HG03354 (cell line): ENCODE data around the gene RHEB.

Experiments used
- ATAC-seq: cut with Tn5 transposase; IDR thresholded peaks from one replicate; pipeline ENCODE4 v1.9.1; 2021; ENCODE audit warnings: mild to moderate bottlenecking; ENCODE audit not compliant: unreplicated experiment, poor library complexity, severe bottlenecking

Gene RHEB

DNA sequence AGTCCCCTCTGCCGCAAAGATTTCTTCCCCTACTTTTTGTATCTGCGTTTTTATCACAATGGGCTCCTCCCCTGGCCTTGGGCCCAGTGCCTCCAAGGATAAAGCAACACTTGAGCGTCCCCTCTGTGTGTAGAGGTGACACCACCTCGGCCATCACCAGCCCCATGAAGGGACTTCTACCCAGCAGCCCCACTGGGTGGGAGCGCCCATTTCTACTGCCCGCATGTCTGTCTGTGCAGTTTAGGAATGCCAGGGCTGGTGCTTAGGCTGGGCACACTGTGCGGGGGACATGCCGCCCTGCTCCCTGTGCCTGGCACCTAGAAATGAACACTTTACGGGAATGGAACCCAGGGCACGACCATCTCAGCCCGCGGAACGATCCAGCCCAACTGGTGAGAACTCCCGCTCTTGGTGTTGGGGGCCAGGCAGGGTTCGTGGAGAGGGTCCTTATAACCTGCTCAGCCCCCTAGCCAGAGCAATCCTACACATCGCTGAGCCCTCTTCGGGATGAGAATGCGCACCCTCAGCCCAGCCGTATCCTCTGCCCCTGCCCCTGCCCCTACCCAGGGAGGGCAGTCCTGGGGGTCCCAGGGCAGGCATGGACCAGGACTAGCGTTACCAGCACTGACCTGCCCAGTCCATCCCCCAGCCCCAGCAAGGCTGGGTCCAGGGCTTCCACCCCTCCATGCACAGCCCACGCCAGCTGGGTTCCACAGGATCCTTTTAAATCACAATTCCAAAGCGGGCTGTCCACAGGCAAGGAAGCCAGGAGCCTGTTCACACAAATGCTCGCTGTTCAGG, 92.6 kb downstream of the RHEB start:
- no peak for ATAC-seq

DNA sequence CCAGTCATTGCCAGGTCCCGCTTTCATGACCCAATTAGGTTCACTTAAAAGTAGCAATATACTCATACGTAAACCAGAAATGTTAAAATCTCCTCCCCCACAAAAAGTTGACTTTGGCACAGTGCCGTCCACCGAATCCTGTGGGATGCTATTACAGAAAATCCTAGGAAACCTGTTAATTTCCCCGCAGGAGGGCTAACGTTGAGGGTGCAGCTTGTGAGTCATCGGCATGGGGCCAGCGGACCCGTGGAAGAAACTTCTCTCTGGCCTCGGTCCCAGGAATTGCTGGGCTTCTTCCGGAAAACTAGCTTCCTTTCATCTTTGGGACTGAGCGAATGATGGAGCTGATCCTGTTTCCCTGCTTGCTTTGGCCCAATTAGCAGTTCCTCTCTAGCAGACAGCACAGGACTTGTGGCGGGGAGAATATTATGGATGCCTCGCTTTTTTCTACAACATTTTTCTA, 93.2 kb downstream of the RHEB start:
- no peak for ATAC-seq

DNA sequence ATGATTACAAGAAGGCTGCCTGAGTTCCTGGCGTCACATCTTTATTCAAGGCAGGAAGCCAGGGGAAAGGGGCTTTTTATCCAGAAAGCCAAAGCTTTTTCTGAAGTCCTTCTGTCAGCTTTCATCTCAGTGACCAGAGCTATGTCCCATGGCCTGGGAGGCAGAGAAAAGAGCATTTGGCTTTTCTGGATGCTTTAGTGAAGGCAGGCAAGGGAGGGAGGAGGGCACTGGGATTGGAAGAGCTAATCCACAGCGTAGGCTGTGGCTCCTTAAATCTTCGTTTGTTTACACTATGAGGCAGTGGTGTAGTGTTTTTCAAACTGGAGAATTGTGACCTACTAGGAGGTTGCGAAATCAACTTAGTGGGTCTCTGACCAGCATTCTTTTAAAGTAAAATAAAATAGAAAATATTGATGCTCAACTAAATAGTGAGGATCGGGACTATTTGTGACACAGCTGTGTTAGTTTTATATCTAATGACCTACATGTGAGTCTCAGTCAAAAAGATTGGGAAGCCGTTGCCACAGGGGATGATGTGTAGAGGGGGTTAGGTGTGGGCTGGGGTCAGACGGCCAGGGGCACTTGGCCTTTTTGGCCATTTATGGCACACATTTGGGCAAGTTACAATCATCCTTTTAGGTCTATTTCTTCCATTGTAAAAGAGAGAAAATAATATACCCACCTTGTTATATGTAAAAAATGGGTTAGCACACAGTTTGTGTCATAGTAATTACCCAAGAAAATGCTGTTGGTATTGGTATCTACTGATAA, 93.8 kb downstream of the RHEB start:
- no peak for ATAC-seq

DNA sequence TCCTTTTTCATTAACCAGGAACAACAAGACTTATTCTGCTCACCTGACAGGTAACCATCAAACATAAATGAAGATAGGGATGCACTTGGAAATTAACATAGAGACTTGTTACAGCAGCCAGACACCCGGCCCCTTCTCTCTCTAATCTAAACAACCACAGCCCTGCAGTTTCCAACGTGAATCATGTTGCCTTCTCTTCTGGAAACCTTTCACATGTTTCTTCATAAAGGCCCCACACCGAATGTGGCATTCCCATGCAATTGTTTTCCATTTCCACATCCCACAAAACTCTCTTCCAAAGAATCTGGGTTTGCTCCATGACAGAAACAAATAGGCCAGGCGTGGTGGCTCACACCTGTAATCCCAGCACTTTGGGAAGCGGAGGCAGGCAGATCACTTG, 94.9 kb downstream of the RHEB start:
- ATAC-seq, result no peak

DNA sequence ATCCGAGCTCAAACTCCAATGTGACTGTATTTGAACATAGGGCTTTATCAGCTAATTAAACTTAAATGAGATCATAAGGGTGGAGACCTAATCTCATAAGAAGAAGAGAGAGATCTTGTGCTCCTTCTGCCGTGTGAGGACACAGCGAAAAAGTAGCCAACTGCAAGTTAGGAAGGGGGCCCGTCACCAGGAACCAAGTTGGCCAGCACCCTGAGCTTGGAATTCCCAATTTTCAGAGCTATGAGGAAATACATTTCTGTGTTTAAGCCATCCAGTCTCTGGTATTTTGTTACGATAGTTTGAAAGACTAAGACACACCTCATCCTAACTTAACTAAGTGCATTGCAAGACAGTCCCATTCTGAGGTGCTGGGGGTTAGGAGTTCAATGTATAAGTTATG, 95.8 kb downstream of the RHEB start:
- ATAC-seq, result no peak

DNA sequence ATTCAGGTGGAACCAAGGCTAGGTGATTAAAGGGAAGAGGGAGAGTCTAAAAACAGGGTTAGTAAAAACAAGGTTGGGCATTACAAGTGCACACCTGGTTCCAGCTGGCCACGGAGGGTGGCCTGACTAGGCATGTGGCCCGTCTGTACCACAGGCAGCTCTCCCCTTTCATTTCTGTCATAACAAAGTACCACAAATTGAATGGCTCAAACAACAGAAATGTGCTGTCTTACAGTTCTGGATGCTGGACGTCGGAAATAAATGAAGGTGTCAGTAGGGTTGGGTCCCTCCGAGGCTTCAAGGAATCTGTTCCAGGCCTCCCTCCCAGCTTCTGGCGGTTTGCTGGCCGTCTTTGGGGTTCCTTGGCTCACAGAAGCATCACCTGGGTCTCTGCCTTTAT, 96.5 kb downstream of the RHEB start:
- no peak for ATAC-seq

DNA sequence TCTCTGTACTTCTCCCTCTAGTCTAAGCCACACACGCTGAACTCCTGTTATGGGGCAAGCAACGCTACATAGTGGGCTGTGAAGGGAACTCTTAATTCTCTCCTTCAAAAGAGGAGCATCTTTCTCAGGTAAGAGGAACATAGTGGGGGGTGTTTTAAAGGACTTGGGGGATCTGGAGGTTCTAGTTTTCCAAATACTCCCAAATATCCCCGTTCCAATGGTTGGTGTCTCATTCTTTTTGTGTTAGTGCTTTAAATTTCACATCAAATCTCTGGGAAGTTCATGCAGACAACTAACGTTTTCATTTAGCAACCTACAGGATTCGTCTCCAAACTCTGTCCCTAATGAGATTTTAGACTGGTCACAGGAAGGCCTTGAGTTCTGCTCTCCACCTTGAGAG, 97.5 kb downstream of the RHEB start:
- no peak for ATAC-seq

DNA sequence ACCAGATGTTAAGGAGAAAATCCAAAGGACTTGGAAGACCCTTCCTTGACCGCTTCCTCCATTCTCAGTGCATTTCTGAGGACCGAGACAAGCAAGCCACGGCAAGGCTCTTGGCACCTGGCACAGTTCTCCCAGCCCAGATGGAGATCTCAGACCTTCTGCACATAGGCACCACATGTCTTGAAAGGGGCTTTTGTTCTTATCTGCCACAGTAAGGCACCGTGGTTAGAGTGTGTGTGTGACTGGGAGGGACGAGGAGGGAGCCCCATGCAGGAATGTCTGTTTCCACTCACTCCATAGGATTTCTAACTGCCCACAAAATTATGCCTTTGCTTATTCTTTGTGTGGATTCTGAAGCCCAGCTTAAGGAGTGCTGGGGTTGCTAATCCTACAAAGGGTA, 99.6 kb downstream of the RHEB start:
- no peak for ATAC-seq

DNA sequence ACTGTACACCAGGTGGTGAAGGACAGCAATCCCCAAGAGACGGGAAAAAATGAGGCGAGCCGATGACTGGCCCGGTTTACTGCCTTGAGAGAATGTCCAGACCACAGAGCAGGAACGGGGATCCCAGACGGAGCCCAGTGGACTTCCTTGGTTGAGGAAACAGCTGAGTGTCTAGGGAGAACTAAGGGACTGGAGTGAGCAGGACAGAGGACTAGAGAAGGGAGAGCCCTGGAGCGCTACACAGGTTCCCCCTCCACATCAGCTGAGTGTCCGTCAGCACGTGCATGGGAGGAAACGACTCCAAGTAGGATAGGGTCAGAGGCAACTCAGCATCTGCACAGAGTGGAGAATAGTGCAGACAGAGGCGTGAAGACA, 102.8 kb downstream of the RHEB start:
- ATAC-seq, result no peak

DNA sequence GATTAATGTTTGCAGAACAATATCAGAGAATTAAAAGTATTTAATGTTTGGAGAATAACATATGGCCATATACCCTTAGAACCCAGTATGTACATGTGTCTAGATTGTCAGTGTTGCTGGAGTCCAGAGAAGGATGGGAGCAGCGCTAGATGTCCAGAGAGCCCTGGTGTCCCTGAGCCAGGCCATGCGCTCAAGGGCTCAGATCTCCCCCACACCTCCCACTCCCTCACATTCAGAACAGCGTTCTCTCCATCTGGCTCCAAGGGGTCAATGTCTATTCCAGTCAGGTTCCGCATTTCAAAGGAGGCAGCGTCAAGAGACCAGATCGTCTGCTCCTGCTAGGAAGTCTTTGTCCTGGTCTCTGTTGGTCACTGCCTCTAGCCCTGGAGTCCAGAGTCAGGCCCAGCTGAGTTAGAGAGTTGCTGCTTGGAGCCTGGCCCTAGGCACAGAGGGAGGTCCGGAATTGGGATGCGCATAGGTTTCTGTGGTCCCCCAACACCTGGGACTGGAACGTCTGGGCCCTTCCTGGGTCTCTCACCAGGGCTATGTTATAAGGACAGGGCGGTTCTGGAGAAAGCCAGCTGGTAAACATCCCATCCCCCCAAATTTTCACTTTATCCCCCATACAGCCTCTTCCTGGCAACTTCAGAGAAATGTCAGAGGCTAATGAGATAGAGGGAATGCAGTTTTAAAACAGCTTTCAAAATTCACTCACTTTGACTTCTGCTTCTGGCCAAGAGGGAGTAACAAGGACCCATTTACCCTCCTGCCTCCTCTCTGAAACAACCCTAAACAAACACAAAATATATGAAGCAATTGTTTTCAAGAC, 103.4 kb downstream of the RHEB start:
- no peak for ATAC-seq
